CD4-positive, alpha-beta T cell treated with Interferon gamma for 1 hour (primary cell): ENCODE measurements around the gene UNC13A.

Experiments used
- DNase-seq: peaks from one replicate; pipeline ENCODE4 v3.0.0-alpha.2; 2020

The UNC13A gene

DNA sequence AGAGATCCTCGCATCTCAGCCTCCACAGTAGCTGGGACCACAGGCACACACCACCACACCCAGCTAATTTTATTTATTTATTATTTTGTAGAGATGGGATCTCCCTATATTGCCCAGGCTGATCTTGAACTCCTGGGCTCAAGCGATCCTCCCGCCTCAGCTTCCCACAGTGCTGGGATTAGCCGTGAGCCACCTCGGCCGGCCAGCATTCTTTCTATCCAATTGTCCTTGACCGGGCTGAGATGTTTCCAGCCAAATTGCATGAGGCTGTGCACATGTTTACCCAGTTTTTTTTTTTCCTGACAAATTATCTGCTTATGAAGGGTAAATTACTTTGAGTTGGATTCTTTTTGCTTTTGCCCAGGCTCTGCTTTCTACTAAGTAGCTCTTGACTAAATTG is 28.2 kb downstream of the UNC13A start:
- no peak for DNase-seq

- DNase-seq, result no peak
Observed at GRCh38 chr19:17658666-17659065, 29.5 kb downstream of the UNC13A start.

DNA sequence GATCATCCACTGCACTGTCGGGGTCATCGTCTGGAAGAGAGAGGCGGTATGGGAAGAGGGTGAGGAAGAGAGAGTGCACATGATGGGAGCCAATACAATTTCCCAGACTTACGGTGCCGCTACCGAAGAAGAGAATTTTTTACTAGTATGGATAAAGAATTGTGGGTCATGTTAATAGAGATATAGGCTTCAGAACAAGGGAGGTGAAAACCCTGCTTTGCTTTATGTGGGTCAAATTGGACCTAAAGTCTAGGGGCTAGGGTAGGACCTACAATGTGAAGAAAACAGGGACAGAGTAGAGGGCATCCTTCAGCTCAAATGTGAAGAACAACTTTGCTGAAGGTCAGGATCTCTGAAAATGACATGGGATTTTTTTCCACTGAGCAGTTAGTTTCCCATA is 29.9 kb downstream of the UNC13A start:
- no peak for DNase-seq

DNA sequence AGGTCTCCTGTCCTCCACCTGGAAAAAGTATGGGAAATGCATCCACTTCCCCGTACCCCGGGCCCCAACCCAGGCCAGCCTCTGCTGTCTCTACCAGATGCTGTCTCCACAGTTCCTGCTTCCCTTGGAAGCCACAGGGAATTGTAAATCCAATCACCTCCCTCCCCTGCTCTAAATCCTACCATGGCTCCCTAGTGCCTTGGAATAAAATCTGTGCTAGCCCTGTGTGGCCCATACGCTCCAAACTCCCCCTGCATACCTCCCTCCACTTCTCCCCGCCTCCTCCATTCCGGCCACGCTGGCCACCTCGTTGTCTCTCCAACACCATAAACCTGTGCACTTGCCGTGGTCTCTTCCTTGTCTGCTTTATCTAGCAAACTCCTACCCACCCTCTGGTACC is 31.2 kb downstream of the UNC13A start:
- DNase-seq, result no peak

DNA sequence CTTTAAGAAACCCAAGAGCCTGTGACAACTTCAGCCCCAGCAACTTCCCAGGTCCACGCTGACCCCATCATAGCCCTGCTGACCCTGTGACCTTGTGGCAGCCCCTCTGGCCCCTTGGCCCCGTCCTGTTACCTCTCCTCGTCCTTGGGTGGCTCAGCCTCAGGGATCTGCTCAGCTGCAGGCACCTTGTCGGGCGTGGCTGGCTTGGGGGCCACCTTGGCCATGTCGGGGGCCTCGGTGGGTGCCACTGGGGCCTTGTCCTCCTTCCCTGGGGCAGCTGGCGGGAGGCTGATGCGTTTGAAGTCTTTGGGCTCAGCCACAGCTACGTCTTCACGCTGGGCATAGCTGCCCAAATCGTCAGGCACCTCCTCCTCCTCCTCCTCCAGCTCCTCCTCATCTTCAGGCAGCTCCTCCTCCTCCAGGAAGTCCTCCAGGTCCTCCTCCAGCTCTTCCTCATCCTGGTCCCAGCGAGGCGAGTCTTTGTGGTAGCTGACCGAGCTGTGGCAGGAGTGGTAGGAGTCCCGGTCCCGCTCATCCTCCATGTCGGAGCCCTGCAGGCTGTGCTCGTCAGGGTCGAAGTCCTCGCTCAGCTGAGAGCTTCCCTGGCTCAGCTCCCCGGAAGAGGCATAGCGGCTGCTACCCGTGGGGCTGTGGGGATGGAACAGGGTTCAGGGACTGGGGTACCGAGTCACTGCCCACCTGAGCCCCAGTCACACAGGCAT is 32.2 kb downstream of the UNC13A start:
- DNase-seq, result no peak

GRCh38 chr19:17654993-17655392 is 33.2 kb downstream of the UNC13A start:
- no peak for DNase-seq

- DNase-seq, result no peak
Observed at GRCh38 chr19:17652627-17653026, 35.5 kb downstream of the UNC13A start.

DNA sequence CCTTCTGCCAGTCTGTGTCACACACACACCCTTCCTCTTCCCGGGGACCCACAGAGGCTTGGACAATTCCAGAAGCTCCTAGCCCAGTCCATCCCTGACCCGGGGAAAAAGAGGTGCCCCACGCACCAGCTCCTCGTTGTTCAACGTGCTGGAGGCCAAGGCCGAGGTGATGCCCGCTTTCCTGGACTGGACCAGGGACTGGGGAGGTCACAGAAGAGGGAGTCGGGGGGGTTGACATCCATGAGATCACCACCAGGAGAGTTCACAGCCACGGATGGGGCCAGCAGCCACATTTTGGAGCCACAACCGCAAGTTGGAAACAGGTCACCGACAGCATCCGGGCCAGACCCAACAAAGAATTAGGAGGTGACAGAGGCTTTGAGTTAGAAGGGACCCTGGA is 39.4 kb downstream of the UNC13A start:
- no peak for DNase-seq

DNA sequence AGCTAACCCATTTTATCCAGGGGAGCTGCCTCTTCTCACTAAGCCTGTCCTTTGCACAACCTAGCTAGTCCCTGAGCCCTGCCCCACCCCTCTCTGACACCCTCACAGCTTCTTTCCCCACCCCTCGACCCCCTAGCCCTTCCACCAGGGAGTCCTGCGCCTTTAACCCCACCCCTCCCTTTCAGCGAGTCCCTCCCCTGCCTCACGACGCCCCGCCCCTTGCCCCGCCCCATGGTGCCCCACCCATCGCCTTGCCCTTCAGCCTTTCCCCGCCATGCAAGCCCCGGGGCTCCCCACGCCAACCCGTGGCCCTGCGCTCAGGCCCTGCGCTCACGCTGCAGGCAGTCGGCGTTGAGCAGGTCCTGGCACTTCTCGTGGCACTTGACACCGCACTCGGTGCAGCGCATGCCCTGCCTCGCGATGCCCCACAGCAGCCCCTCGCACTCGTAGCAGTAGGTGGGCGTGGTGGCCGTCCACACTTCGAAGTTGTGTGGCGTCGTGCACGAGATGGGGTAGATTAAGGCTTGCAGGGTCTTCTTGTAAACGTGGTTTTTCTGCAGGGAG is 40.0 kb downstream of the UNC13A start:
- no peak for DNase-seq

DNA sequence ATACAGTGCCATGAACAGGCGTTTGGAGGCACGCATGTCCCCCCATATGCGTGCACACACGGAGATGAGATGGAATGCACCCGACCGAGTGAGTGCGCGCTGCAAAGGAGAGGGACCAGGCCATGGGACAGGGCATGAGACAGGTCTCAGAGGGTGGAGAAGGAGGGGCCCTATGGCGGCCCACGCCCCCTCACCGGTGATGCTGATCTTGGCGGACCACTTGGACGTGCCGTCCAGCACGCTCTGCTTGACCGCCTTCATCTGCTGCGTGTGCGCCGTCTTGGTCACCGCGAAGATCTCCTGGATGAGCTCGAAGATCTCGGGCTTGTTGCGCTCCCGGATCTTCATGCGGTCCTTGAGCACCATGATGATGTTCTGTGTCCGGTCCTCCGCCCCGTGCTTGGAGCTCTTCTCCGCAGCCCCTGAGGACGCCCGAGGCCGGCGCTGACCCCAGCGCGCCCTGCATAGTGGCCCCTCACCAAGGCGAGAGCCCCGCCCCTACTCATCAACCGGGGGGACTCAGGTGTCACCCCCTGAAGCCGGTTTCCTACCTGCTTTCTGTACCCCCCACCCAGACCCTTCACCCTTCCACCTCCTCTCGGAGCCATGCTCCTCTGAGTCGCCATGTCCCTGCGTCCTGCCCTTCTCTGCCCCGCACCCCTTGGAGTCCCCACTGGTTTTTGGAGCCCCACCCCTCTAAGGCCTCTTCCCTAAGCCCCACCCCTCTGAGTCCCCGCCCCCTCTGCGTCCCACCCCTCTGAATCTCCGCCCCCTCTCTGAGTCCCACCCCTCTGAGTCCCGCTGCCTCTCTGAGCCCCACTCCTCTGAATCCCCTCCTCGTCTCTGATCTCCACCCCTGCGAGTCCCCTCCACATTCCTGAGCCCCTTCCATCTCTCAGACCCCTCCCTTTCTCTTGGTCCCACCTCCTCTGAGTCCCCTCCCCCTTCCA is 40.8 kb downstream of the UNC13A start:
- DNase-seq, result no peak

DNA sequence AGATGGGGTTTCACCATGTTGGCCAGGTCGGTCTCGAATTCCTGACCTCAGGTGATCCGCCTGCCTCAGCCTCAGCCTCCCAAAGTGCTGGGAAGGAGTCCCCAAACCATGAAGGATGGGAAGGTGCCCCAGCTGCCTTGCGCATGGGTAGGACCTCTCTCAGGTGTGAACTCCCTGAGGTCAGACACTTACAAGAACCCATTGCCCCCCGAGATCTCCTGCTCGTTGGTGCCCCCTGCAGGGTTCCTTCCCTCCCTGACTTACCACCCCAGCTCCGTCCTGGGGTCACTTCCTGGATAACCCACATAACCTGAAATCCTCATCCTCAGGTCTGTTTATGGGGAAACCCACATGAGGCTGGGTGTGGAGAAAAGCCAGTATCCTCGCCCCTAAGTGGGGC is 41.7 kb downstream of the UNC13A start:
- no peak for DNase-seq

GRCh38 chr19:17645339-17645963 is 42.7 kb downstream of the UNC13A start:
- no peak for DNase-seq

GRCh38 chr19:17642656-17643055 is 45.5 kb downstream of the UNC13A start:
- no peak for DNase-seq

- DNase-seq, result no peak
Observed at GRCh38 chr19:17641846-17642245, 46.3 kb downstream of the UNC13A start.

DNA sequence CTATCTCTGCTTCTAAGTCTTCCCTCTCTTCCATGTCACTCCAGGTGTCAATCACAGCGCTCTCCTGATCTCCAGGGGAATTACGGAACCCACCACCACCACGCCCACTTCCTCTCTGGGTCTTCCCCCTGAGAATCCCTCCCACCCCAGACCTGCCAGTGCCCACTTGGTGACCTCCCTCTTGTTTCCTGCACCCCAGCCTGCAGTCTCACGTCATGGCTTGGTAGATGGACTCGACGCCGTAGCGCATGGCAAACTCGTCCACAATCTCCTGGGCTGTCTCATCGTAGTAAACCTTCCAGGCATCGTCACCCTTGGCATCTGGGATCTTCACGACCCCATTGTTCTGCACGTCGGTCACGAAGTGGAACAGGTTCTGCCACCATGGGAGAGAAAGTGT is 47.0 kb downstream of the UNC13A start:
- no peak for DNase-seq

DNA sequence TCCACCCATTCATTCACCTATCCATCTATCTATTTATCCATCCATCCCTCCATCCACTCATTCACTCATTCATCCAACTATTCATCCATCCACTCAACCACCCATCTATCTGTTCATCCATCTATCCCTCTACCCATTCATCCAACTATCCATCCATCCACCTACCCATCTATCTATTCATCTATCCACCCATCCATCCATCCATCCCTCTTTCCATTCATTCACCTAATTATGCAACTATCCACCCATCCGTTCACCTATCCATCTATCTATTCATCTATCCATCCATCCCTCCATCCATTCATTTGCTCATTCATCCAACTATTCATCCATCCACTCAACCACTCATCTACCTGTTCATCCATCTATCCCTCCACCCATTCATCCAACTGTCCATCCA is 54.5 kb downstream of the UNC13A start:
- no peak for DNase-seq

- no peak for DNase-seq
Observed at GRCh38 chr19:17632577-17632976, 55.6 kb downstream of the UNC13A start.

GRCh38 chr19:17629760-17630159 is 58.4 kb downstream of the UNC13A start:
- DNase-seq, result no peak

- DNase-seq, result no peak
Observed at GRCh38 chr19:17627921-17628320, 60.2 kb downstream of the UNC13A start.

GRCh38 chr19:17627161-17627560 is 61.0 kb downstream of the UNC13A start:
- no peak for DNase-seq

DNA sequence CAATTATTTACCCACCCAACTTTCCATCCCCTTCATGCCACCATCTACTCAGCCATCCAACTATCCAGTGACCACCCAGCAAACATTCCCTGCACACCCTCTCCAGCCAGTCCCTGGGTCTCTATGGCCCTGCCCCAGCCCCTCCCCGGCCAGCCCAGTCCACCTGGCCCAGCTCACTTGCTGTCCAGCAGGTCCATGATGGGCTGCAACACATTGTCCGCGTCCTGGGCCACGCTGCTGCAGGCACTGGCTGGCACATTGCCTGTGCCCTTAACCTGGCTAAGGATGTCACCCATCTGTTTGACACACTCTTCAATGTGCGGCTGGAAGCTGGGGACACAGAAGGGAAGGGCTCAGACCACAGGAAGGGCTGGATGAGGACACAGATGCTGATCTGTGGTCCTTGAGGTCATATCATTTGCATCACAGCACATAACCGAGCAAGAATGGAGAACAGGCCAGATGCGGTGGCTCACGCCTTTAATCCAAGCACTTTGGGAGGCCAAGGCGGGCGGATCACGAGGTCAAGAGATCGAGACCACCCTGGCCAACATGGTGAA is 61.6 kb downstream of the UNC13A start:
- DNase-seq, result no peak

DNA sequence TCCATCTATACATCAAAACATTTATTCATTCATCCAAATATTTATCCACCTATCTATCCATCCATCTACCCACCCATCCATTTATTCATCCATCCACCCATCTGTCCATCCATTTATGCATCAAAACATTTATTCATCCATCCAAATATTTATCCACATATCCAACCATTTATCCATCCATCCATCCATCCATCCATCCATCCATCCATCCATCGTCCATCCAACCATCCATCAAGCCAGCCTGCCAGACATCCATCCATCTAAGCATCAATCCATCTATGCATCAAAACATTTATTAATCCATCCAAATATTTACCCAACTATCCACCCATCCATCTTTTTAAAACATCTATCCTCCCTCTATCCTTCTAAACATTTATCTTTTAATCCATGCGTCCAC is 62.2 kb downstream of the UNC13A start:
- DNase-seq, result no peak

DNA sequence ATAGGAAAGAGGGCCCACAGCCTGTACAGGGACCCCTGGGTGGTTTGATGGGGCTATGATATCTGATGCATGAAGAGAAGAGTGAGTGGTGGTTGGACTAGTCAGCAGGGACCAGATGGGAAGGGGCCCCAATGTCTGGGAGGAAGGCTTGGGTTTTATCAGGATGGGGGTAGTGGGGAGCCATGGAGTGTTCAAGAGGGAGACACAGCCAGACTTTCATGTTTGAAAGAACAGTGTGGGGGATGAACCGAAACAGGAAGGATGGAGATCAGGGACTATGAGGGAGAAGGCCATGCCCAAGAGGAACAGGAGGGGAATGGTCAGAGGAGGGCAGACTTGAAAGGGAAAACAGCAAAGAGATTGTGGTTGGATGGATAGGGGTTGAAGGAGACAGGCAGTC is 63.1 kb downstream of the UNC13A start:
- DNase-seq, result no peak
